H4 (cell line): Measurements from ENCODE around the gene ANKS3. TPM values are rescaled to one million over a fixed set of nuclear protein-coding genes. Genes with fewer than 3 reads are reported as not detected.
"Not testable (repeated sequence)": the region's sequence is repeated elsewhere in the genome, so short reads cannot be mapped to it uniquely, and the experiment has no call there.

Experiments used
- DNase-seq: peaks from one replicate; pipeline ENCODE4 v3.0.0-alpha.2; 2015; ENCODE audit warnings: low spot score
- total RNA-seq: library from RNA; depleted of rRNA; stranded (reverse); fragments of >200 nt; shearing (Covaris generic); gene quantifications from 2 replicates; pipeline ENCODE4 v1.2.3, GENCODE V29; 2014

Gene ANKS3
- total RNA-seq, 1 experiment from 2014 or later, result 6.0 TPM

DNA sequence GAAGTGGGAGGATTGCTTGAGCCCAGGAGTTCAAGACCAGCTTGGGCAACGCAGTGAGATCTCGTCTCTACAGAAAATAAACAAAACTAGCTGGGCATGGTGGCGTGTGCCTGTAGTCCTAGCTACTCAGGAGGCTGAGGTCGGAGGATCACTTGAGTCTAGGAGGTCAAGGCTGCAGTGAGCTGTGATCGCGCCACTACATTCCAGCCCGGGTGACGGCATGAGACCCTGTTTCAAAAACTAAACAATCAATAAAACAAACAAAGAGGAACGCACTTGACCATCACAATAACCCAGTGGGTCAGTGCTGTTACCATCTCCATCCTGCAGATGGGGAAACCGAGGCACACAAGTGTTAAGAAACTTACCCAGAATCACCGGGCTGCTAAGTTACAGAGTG is 19.2 kb upstream of the ANKS3 start:
- no peak for DNase-seq

GRCh38 chr16:4752351-4753100 is 18.5 kb upstream of the ANKS3 start:
- no peak for DNase-seq

DNA sequence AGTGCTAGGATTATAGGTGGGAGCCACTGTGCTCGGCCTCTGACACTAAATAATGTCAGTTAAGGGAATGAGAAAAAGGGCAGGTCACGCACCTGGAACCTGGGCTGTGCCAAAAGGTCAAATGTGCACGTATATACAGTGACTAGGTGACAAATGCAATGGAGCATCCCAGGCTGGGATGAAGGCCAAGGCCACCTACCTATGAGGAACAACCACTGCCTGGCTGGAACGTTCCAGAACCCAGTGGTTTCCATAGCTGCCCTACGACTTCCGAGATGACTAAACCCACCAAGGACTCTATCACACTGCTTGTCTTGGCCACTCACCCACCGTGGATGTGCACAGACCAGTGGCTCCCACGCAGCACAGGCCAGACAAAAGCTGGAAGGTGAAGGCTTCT is 16.8 kb upstream of the ANKS3 start:
- DNase-seq, result no peak

DNA sequence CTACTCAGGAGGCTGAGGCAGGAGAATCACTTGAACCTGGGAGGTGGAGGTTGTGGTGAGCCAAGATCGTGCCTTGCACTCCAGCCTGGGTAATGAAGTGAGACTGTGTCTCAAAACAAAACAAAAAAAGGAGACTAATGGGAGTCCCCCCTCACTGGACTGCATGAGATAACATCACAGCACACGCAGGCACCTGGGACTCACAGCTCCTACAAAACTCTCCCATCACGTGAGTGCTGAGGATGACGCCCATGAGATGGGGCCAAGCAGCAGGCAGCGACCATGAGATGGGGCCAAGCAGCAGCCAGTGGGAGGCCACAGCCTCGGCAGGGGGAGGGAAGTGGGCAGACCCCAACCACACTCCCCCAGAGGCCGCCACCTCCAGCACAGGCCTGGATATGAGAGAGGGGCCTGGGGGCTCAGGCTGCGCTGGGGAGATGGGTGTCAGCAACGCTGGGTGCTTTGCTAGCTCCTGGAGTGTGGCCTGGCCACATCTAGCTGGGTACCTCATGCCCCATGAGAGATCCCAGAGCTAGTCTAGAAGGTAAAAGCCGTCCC is 15.7 kb upstream of the ANKS3 start:
- no peak for DNase-seq

GRCh38 chr16:4748682-4749411 is 14.8 kb upstream of the ANKS3 start:
- no peak for DNase-seq

GRCh38 chr16:4747906-4748681 is 14.0 kb upstream of the ANKS3 start:
- DNase-seq, result no peak

- DNase-seq, result no peak
Observed at GRCh38 chr16:4746991-4747574, 13.0 kb upstream of the ANKS3 start.

DNA sequence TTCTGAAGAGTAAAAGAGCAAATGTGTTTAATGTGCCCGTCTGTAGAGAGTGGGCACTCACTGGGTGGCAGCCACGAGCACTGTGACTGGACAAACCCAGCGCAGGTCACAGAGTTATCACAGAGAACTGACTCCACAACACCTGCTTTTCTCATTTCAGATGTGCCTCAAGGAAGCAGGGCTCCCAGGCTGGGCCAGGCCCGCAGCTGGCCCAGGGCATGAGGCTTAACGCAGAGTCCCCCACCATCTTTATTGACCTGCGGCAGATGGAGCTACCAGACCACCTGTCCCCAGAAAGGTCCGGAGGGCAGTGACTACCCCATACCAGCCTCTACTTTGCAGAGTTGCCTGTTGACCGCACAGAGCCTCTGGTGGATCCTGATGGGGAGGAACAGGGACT is 12.1 kb upstream of the ANKS3 start:
- DNase-seq, result no peak

GRCh38 chr16:4745274-4745569 is 11.2 kb upstream of the ANKS3 start:
- DNase-seq, result no peak

GRCh38 chr16:4744555-4745273 is 10.6 kb upstream of the ANKS3 start:
- no peak for DNase-seq

DNA sequence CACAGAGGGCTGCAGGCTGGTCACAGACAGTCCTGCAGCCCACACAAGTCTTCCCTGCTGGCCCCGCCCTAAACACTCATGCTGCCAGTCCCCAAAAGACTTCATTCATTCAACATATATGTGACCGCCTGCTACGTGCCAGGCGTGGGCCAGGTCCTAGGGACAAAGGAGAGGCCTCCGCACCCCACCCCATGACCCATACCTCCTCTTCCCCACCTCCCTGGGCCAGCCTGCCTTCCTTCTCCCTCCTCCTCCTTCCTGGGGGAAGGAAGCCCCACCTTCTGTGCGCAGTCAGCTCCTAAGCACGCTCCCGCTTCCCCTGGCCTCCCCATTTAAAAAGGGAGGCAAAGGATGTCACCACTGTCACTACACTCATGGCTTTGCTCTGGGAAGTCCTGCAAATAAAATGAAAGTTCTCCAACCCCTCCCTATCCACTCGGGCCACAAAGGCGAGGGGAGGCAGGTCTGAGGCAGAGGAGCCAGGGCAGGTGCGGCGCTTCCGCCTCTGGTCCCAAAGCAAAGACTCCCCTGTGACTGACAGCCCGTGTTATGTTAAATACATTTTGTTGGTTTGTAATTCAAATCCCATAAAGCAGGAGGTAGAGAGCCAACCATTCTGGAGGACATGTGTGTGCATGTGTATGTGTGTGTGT is 9.3 kb upstream of the ANKS3 start:
- DNase-seq, result no peak

DNA sequence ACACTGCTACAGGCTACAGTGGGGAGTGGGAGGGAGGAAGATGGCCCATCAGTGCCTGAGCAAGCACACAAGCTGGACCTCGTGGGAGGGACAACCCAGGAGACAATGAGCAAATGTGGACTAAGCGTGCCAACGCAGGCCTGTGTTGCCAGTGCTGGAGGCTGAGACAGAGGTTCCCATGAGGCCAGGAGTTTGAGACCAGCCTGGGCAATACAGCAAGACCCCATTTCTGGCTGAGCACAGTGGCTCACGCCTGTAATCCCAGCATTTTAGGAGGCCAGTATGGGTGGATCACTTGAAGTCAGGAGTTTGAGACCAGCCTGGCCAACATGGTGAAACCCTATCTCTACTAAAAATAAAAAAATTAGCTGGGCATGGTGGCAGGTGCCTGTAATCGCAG is 4.3 kb upstream of the ANKS3 start:
- DNase-seq, result not testable (repeated sequence)

- DNase-seq, result no peak
Observed at GRCh38 chr16:4737545-4737944, 3.5 kb upstream of the ANKS3 start.

- no peak for DNase-seq
Observed at GRCh38 chr16:4736546-4736945, 2.5 kb upstream of the ANKS3 start.

DNA sequence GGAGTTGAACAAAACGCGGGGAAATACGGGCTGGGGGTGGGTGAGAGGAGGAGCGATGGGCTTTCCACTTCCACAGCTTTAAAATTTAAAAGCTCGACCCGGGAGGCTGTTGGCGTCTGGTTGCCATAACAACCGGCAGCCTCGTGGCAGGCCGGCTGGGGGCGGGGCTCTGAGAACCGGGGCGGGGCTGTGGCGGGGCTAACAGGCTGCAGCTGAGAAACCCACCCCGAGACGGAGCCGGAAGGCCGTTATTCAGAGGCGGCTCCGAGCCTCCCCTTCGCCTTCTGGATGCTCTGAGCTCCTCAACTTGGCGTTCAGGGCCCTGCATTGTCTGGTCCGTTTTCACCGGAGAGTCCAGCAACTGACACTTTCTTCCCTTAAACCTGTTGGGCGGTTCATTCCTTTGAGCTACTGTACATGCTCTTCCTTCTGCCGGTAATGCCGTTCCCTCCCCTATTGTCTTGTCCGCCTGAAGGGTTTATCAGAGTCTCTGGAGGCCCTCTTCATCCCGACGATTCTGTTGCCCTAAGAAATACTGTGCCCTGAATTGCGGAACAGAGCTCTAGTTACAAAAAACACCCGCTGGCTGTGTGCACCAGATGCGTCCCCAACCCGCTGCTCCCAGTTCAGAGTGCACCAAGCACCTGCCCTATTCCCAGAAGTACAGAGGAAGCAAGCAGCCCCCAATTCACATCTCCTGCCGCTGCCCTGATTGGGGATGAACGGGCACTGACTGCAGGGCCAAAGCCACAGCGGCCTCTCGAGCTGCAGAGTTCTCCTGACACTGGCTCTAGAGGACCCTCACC is 862 bp upstream of the ANKS3 start:
- peak; percentile 52 for DNase-seq

DNA sequence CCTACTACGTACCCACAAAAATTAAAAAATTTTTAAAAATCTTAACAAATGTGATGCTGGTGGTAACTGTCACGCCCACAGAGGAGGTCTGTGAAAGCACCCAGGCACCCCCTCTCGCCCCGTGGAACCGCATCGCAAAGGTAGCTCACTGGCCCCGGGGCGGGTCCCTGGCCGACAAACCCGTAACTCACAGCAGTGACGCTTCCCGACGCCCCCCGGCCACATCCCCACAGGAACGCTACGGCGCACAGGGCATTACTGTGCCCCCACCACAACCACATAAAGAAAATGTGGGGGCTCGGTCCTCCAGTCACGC is 366 bp downstream of the ANKS3 start:
- no peak for DNase-seq

GRCh38 chr16:4733211-4733742 is 794 bp downstream of the ANKS3 start:
- DNase-seq, result no peak

DNA sequence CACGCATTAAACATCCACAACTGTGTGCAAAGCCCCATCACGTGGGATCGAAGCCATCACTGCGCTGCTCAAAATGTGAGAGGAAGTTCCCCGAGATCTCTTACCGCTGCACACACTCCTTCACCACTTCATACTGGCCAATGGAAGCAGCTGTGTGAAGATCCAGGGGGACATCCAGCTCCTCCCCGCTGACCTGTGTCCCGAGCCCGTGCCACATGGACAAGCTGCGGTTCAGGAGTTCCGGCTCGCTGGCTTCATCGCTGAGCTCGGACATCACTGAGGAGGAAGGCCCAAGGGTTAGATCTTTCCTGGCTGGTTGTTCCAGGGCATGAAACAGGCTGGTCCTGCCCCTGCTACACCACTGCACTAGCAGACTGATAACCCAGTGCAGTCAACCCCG is 4.2 kb downstream of the ANKS3 start:
- DNase-seq, result no peak

DNA sequence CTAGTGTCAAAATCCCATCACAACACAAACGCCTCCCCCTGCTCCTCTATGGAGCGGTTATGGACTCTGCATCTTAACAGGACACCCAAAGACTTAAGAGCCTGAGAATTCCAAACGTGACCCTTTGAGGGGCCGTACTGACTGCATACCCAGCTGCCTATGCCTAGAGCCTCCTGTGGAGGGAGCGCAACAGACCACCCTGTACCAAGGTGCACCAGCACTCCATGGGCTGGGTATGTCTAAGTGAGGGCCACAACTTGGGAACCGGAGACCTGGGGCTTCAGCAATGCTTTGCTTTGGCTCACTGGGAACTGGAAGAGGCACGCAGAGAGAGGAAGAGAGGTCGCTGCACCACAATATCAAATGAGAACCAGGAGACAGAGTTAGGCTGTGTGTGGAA is 5.4 kb downstream of the ANKS3 start:
- no peak for DNase-seq

DNA sequence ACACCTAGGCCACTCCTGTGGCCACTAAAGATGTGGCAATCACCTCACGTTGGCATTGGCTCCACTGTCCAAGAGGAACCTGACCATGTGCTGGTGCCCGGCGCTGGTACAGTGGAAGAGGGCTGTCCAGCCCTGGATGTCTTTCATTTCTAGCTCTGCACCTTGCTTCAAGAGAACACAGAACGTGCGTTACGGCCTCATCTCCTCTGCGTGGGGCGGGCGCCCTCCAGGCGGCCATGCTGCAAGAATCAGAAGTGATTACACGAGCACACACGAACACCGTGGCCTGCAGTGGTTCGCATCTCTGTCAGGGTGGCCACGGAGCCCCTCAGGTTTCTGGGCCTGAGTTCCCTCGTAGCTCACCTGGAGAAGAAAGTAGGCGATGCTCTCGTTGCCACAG is 7.5 kb downstream of the ANKS3 start:
- DNase-seq, result no peak
